ENCODE results near the gene SIK2.
A peak's percentile ranks its signal among the peaks of the same experiment; 100 is the strongest.
"Not testable (repeated sequence)": the region's sequence is repeated elsewhere in the genome, so short reads cannot be mapped to it uniquely, and the experiment has no call there.

Gene SIK2

GRCh38 chr11:111765320-111765983 lies 163.2 kb downstream of the SIK2 start:
- DNase-seq = no peak

GRCh38 chr11:111765984-111766833 lies 164.0 kb downstream of the SIK2 start, which contains the start of gene PPP2R1B:
PPP2R1B (minus strand) TSS chr11:111766389; CDS start chr11:111766361, 28 bp downstream.
- peak; percentile 13 for DNase-seq

GRCh38 chr11:111766834-111767142 lies 164.5 kb downstream of the SIK2 start:
- no peak for DNase-seq

- no peak for DNase-seq
Observed at GRCh38 chr11:111770581-111771134, 168.4 kb downstream of the SIK2 start.

GRCh38 chr11:111771205-111771604 lies 169.0 kb downstream of the SIK2 start:
- not testable (repeated sequence) for DNase-seq

GRCh38 chr11:111772535-111772934 lies 170.3 kb downstream of the SIK2 start:
- DNase-seq = no peak

- DNase-seq = no peak
Observed at GRCh38 chr11:111774955-111775710, 172.9 kb downstream of the SIK2 start.

- no peak for DNase-seq
Observed at GRCh38 chr11:111776398-111777093, 174.3 kb downstream of the SIK2 start.

- peak; percentile 24 for DNase-seq
Observed at GRCh38 chr11:111777094-111778046, 175.1 kb downstream of the SIK2 start.

- no peak for DNase-seq
Observed at GRCh38 chr11:111778047-111778558, 175.9 kb downstream of the SIK2 start.

GRCh38 chr11:111779118-111779517 lies 176.9 kb downstream of the SIK2 start:
- no peak for DNase-seq
